ENCODE results near the gene ENKD1. TPM values are rescaled to one million over a fixed set of nuclear protein-coding genes. Genes with fewer than 3 reads are reported as not detected.

The ENKD1 gene
- total RNA-seq, 1 experiment from 2014 or later = 11.9 TPM

- CTCF ChIA-PET = interaction anchor here (1.0 to 6.8 kb wide), 9 partner anchors 10 to 172 kb away, joined by 3 to 38 read pairs (median 6); partner anchors contain the start of genes ATP6V0D1, C16orf86 and ENKD1
- POLR2A ChIA-PET = no interaction called here
- Mint-ChIP-seq H3K27ac (no peak overlapping the region), H3K9me3 (no peaks in the 10 kb centered on the region), H3K27me3 (ENCODE audit: low read depth) (peaks cover 69% of the 10 kb centered on the region), H3K4me1 (peaks cover 12% of the 10 kb centered on the region), H3K36me3 (peaks cover 4% of the 10 kb centered on the region; the same call in 1 of the 2 replicates), H3K4me3 (peak overlapping the region; percentile 72)
- TF ChIP-seq STAT6 (CRISPR knock-in tag; conservative IDR thresholded peaks at IDR 0.05; ENCODE audit: low read depth) (no peak), NR2C2 (CRISPR knock-in tag; IDR thresholded peaks at IDR 0.05) (no peak), USF2 (CRISPR knock-in tag; IDR thresholded peaks at IDR 0.05) (no peak), TP53 (CRISPR knock-in tag; IDR thresholded peaks at IDR 0.05) (no peak; the same call in 1 of the 2 replicates), HMGXB4 (CRISPR knock-in tag; IDR thresholded peaks at IDR 0.05) (0 out of 2 replicates have a peak, but pooled peaks have one; percentile 57), ESRRA (CRISPR knock-in tag; IDR thresholded peaks at IDR 0.05; ENCODE audit: borderline replicate concordance) (no peak), ZNF219 (CRISPR knock-in tag; IDR thresholded peaks at IDR 0.05; ENCODE audit: borderline replicate concordance) (0 out of 2 replicates have a peak, but pooled peaks have one; percentile 51), ZNF121 (CRISPR knock-in tag; IDR thresholded peaks at IDR 0.05) (no peak), FOXP4 (CRISPR knock-in tag; IDR thresholded peaks at IDR 0.05) (0 out of 2 replicates have a peak, but pooled peaks have one; percentile 46), RELA (CRISPR knock-in tag; IDR thresholded peaks at IDR 0.05; ENCODE audit: borderline replicate concordance) (peak; percentile 37; the same call in 1 of the 2 replicates), ZBTB21 (CRISPR knock-in tag; IDR thresholded peaks at IDR 0.05; ENCODE audit: borderline replicate concordance) (no peak), MLX (CRISPR knock-in tag; IDR thresholded peaks at IDR 0.05) (no peak), IRF1 (CRISPR knock-in tag; IDR thresholded peaks at IDR 0.05) (0 out of 2 replicates have a peak, but pooled peaks have one; percentile 35)
- no peak for DNase-seq (ENCODE audit: low spot score)
- ATAC-seq = peak; percentile 28
Measured at GRCh38 chr16:67653128-67653788, 13.3 kb downstream of the ENKD1 start.

- Mint-ChIP-seq H3K36me3 (peaks cover 4% of the 10 kb centered on the region; the same call in 1 of the 2 replicates), H3K4me1 (peaks cover 12% of the 10 kb centered on the region), H3K4me3 (no peak overlapping the region), H3K27me3 (ENCODE audit: low read depth) (peaks cover 75% of the 10 kb centered on the region), H3K27ac (no peak overlapping the region), H3K9me3 (no peaks in the 10 kb centered on the region)
- POLR2A ChIA-PET = interaction anchor here (0.5 kb wide), 1 partner anchor 372 kb away, joined by 4 read pairs; no protein-coding TSS in a partner anchor
- ATAC-seq (peak; percentile 55), DNase-seq (ENCODE audit: low spot score) (peak; percentile 63)
- CTCF ChIA-PET = interaction anchor here (0.6 to 6.8 kb wide), 11 partner anchors 8 to 226 kb away, joined by 3 to 38 read pairs (median 6); partner anchors contain the start of genes C16orf86, ENKD1 and PARD6A
- TF ChIP-seq NFE2L1 (CRISPR knock-in tag; IDR thresholded peaks at IDR 0.05) (0 out of 2 replicates have a peak, but pooled peaks have one; percentile 20), CBFB (CRISPR knock-in tag; IDR thresholded peaks at IDR 0.05; ENCODE audit: low read depth) (0 out of 2 replicates have a peak, but pooled peaks have one; percentile 22), FOXK1 (CRISPR knock-in tag; IDR thresholded peaks at IDR 0.05) (no peak), FOXP4 (CRISPR knock-in tag; IDR thresholded peaks at IDR 0.05) (peak; percentile 70), SMAD3 (CRISPR knock-in tag; IDR thresholded peaks at IDR 0.05; ENCODE audit: borderline replicate concordance) (0 out of 2 replicates have a peak, but pooled peaks have one; percentile 35), TEAD4 (CRISPR knock-in tag; IDR thresholded peaks at IDR 0.05) (no peak), ZNF232 (CRISPR knock-in tag; IDR thresholded peaks at IDR 0.05) (peak; percentile 81; the same call in 1 of the 2 replicates), ZNF423 (CRISPR knock-in tag; IDR thresholded peaks at IDR 0.05) (no peak), ATF3 (CRISPR knock-in tag; conservative IDR thresholded peaks at IDR 0.05) (no peak)
Measured at GRCh38 chr16:67652578-67653127, 13.9 kb downstream of the ENKD1 start.

Measured in WTC11 (cell line).